ENCODE data around the gene TCL1B. TPM values are rescaled to one million over a fixed set of nuclear protein-coding genes. Genes with fewer than 3 reads are reported as not detected.

The TCL1B gene
- total and polyA plus RNA-seq, 7 donors, result 1.1 TPM; not detected in 6

DNA sequence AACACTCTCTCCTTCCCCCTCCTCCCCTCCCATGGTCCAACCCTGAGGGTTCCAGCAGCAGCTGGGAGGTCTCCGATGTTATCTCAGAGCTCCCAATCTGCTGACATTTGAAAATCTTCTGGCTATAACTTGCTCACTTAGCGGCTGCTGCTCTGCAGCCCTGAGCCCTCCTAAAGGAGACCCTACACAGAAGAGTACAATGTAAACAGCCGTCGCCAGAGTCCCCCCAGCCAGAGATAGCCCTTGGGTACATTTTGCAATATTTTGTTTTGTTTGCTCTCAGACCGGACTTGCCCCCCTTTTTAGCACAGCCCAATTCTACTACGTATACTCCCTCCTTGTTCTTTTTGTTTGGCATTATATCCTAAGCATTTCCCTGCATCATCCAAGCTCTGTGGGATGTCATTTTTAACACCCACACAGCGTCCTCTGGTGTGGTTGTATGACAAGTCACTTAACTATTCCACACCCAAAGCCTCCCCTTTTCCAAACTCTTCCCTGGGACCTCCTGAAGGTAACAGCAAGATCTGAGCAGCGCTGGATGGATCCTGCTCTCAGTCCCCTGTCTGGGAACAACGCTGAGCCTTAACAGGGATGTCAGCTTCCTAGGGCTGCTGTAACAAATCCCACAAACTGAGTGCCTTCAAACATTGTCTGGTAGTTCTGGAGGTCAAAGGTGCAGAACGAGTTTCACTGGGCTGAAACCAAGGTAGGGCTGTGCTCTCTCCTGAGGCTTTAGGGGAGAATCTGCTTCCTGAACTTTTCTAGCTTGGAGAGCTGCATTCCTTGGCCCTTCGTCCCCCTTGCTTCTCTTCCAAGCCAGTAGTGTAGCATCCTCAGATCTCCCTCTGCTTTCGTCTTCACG is 25.3 kb upstream of the TCL1B start:
- 45 to 52% methylated on average over 13 of the region's 13 CpGs for WGBS, 2 donors
- Histone ChIP-seq H3K9me3 (no peaks in the 10 kb centered on the region), H3K27ac (no peak overlapping the region), H3K27me3 (peaks cover 0 to 27% (median 17%) of the 10 kb centered on the region in 3 donors), H3K4me1 (no peaks in the 10 kb centered on the region), H3K4me3 (no peak overlapping the region), H3K36me3 (no peaks in the 10 kb centered on the region)
- DNase-seq, result no peak
- TF ChIP-seq, protein P1, sequence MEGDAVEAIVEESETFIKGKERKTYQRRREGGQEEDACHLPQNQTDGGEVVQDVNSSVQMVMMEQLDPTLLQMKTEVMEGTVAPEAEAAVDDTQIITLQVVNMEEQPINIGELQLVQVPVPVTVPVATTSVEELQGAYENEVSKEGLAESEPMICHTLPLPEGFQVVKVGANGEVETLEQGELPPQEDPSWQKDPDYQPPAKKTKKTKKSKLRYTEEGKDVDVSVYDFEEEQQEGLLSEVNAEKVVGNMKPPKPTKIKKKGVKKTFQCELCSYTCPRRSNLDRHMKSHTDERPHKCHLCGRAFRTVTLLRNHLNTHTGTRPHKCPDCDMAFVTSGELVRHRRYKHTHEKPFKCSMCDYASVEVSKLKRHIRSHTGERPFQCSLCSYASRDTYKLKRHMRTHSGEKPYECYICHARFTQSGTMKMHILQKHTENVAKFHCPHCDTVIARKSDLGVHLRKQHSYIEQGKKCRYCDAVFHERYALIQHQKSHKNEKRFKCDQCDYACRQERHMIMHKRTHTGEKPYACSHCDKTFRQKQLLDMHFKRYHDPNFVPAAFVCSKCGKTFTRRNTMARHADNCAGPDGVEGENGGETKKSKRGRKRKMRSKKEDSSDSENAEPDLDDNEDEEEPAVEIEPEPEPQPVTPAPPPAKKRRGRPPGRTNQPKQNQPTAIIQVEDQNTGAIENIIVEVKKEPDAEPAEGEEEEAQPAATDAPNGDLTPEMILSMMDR (IDR thresholded peaks at IDR 0.05), result no peak
- no peak for TF ChIP-seq EP300 (IDR thresholded peaks at IDR 0.05)
- TF ChIP-seq POLR2AphosphoS5 (IDR thresholded peaks at IDR 0.05), result no peak
- no peak for TF ChIP-seq POLR2A (IDR thresholded peaks at IDR 0.05)
- intact Hi-C loops (cut with DNase I), result no loop called here

DNA sequence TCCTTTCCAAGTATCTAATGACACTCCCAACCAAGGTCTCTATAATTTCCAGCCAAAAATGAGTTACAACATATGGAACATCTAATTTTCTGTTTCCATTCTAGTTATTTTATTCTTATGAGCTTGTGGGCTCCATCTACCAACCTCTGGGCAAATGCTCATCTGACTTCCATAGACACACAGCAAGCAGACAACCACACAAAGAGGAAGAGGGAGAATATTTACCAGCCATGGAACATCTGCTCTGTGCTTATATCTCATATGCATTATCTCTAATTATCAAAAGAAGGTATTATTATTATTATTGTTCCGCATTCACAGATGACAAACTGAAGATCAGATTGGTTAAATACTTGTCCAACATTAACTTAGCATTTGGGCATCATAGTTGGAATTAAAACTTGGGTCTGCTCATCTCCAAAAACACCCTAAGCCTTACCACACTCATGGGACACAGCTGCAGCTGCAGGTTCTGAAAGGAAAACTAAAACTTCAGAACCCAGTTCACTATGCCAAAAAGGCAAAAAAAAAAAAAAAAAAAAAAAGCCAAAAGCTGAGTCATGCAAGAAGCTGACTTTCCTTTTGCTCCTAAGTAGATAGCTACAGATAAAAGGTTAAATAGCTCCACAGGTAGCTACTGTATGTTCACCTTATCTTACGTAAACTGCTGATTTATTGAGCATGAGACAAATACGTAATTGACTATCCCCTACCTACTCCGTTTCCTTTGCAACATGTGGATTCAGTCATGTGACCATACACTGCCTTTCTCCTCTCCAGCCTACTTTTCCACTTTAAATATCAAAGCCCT is 23.6 kb upstream of the TCL1B start:
- 34 to 56% methylated on average over 4 of the region's 4 CpGs for WGBS, 2 donors
- Histone ChIP-seq H3K27me3 (peaks cover 0 to 27% (median 17%) of the 10 kb centered on the region in 3 donors), H3K36me3 (no peaks in the 10 kb centered on the region), H3K9me3 (no peaks in the 10 kb centered on the region), H3K27ac (no peak overlapping the region), H3K4me3 (no peak overlapping the region), H3K4me1 (no peaks in the 10 kb centered on the region)
- TF ChIP-seq POLR2A (IDR thresholded peaks at IDR 0.05) (no peak), POLR2AphosphoS5 (IDR thresholded peaks at IDR 0.05) (no peak), EP300 (IDR thresholded peaks at IDR 0.05) (no peak)
- TF ChIP-seq, protein P1 (IDR thresholded peaks at IDR 0.05), result no peak
- intact Hi-C loops (cut with DNase I), result no loop called here
- DNase-seq, result no peak

DNA sequence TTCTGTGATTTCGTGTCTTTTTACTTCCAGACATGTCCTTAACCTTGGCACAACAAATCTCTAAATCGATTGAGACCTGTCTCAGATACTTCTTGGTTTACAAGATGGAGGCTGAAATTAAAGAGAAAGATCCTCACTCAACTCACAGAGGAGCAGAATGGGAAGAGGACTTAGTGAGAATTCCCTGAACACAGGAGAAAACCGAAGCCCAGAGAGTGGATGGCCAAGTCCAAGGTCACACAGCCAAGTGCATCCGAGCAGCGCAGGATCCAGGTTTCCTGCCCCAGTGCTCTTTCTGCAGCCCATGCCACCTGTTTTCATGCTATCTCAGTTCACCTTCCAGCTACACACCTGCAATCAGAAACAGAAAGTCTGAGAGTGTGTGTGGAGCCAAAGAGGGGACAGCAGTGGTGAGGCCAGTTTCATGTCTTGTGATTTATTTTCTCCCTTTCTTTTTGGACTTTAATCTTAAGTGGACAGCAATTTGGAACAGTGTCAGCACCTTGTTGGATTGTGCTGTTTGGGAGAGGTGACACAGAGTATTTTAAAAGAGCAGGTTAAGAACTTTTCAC is 22.9 kb upstream of the TCL1B start:
- Histone ChIP-seq H3K9me3 (no peaks in the 10 kb centered on the region), H3K4me3 (no peak overlapping the region), H3K27ac (no peak overlapping the region), H3K36me3 (no peaks in the 10 kb centered on the region), H3K4me1 (no peaks in the 10 kb centered on the region), H3K27me3 (peaks cover 0 to 24% (median 17%) of the 10 kb centered on the region in 3 donors)
- WGBS, 2 donors, result 44 to 70% methylated on average over 5 of the region's 5 CpGs
- no peak for DNase-seq
- TF ChIP-seq POLR2AphosphoS5 (IDR thresholded peaks at IDR 0.05) (no peak), EP300 (IDR thresholded peaks at IDR 0.05) (no peak)
- TF ChIP-seq, protein P1 (IDR thresholded peaks at IDR 0.05), result no peak
- intact Hi-C loops (cut with DNase I), result no loop called here

DNA sequence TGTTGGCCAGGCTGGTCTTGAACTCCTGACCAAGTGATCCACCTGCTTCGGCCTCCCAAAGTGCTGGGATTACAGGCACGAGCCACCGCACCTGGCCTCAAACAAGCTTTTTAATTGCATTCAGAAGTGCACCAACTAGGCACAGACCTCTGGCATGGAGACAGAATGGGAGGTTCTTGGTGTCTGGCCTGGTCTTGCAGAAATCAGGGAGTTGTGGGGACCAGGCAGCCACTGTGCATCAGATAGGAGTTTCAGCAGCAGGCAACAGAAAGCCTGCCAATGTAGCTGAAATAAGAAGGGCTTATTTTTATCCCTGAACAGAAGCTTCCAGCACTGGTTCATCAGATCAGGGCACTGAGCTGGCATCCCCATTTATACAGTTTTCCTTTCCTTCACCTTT is 22.2 kb upstream of the TCL1B start:
- Histone ChIP-seq H3K27me3 (peaks cover 0 to 16% (median 10%) of the 10 kb centered on the region in 3 donors), H3K36me3 (no peaks in the 10 kb centered on the region), H3K27ac (no peak overlapping the region), H3K4me1 (no peaks in the 10 kb centered on the region), H3K4me3 (no peak overlapping the region), H3K9me3 (no peaks in the 10 kb centered on the region)
- 66 to 90% methylated on average over 3 of the region's 3 CpGs for WGBS, 2 donors
- TF ChIP-seq EP300 (IDR thresholded peaks at IDR 0.05) (no peak), POLR2AphosphoS5 (IDR thresholded peaks at IDR 0.05) (no peak), POLR2A (IDR thresholded peaks at IDR 0.05) (no peak)
- TF ChIP-seq, protein P1 (IDR thresholded peaks at IDR 0.05), result no peak
- DNase-seq, result no peak
- intact Hi-C loops (cut with DNase I), result no loop called here
